Measurements from ENCODE around the gene ANTXR1. TPM values are rescaled to one million over a fixed set of nuclear protein-coding genes. Genes with fewer than 3 reads are reported as not detected.

Gene ANTXR1
- total and polyA plus RNA-seq, 2 of the 8 experiments (the other 6 are each of a cell fraction or from before 2014, with no cell fraction given): 15.8 to 44.3 TPM

GRCh38 chr2:69034122-69034521, 21.1 kb downstream of the ANTXR1 start:
- Histone ChIP-seq H3K79me1 (ENCODE audit: low read depth, low read length) (peaks cover 5% of the 10 kb centered on the region; the same call in 1 of the 2 replicates), H2BK120ac (replicated peaks; ENCODE audit: low read depth, low read length) (no peak overlapping the region), H3K23me2 (ENCODE audit: low read depth, low read length) (no peaks in the 10 kb centered on the region), H2AK5ac (ENCODE audit: low read depth, low read length) (no peak overlapping the region), H4K8ac (ENCODE audit: extremely low read depth, insufficient read depth, low read length) (no peak overlapping the region), H3K14ac (ENCODE audit: insufficient read length) (no peak overlapping the region), H3K27me3 (replicated peaks in 1 of 4; ENCODE audit: control insufficient read depth in 3 of 4, extremely low read depth in 1 of 4, insufficient read depth in 3 of 4, low read length in 3 of 4) (no peaks in the 10 kb centered on the region), H2BK15ac (ENCODE audit: low read length) (no peak overlapping the region), H3K4me2 (ENCODE audit: insufficient read depth in 1 of 2, low read depth in 2 of 2, low read length in 2 of 2) (no peak overlapping the region), H3K18ac (ENCODE audit: extremely low read depth, low read length) (no peak overlapping the region), H4K5ac (ENCODE audit: insufficient read length, low read depth, low read length) (no peak overlapping the region), H4K20me1 (replicated peaks in 1 of 2; ENCODE audit: control insufficient read depth in 1 of 2, insufficient read depth in 2 of 2, low read length in 2 of 2) (peaks cover 0 to 9% of the 10 kb centered on the region in 2 experiments), H3K4me1 (replicated peaks in 1 of 4; ENCODE audit: control insufficient read depth in 3 of 4, insufficient read depth in 4 of 4, low read length in 3 of 4) (peaks cover 0 to 4% (median 2%) of the 10 kb centered on the region in 4 experiments; a peak in 3 of 7 replicates), H3K56ac (replicated peaks; ENCODE audit: insufficient read length, low read depth, low read length) (no peak overlapping the region), H3K9me3 (ENCODE audit: insufficient read depth in 2 of 2, low read depth in 1 of 2, low read length in 1 of 2) (no peaks in the 10 kb centered on the region), H3K4ac (replicated peaks; ENCODE audit: insufficient read length, low read depth, low read length) (no peak overlapping the region), H3K4me3 (ENCODE audit: extremely low read depth in 1 of 4, insufficient read depth in 2 of 4, low read depth in 3 of 4, low read length in 4 of 4) (no peak overlapping the region), H3K27ac (ENCODE audit: low read depth, low read length) (no peak overlapping the region), H3K36me3 (ENCODE audit: control insufficient read depth in 2 of 4, insufficient read depth in 4 of 4, low read length in 3 of 4) (no peaks in the 10 kb centered on the region), H2BK12ac (ENCODE audit: low read depth, low read length) (no peak overlapping the region), H2BK5ac (ENCODE audit: low read depth, low read length) (no peak overlapping the region), H3K9ac (replicated peaks in 1 of 4; ENCODE audit: extremely low read depth in 1 of 4, low read depth in 3 of 4, low read length in 3 of 4) (no peak overlapping the region), H4K91ac (replicated peaks; ENCODE audit: insufficient read length, low read length) (no peak overlapping the region), H3K79me2 (ENCODE audit: control insufficient read depth in 1 of 2, insufficient read depth in 2 of 2, low read length in 2 of 2) (peaks cover 0 to 6% of the 10 kb centered on the region in 2 experiments; a peak in 2 of 4 replicates), H2AFZ (ENCODE audit: low read length) (no peak overlapping the region), H3K23ac (ENCODE audit: insufficient read length) (no peak overlapping the region), H2BK20ac (ENCODE audit: low read length) (no peak overlapping the region)
- CTCF ChIA-PET (ENCODE audit: partially characterized antibody): no interaction called here
- POLR2A ChIA-PET (ENCODE audit: partially characterized antibody): no interaction called here
- FAIRE-seq: no peak
- DNase-seq (ENCODE audit: low read depth in 1 of 2, low spot score in 2 of 2): no peak
- TF ChIP-seq CHD1 (IDR thresholded peaks at IDR 0.05; ENCODE audit: low read depth, low read length) (no peak), ASH2L (IDR thresholded peaks at IDR 0.05; ENCODE audit: low read length) (no peak), TAF1 (IDR thresholded peaks at IDR 0.05; ENCODE audit: low read depth, low read length) (no peak), RBBP5 (IDR thresholded peaks at IDR 0.05; ENCODE audit: borderline replicate concordance, low read depth, low read length) (no peak), BACH1 (IDR thresholded peaks at IDR 0.05; ENCODE audit: low read length) (no peak)

All from H1 (cell line).